HFF-Myc (cell line): Measurements from ENCODE around the gene GPX4.

ENCODE experiments used
- DNase-seq: peaks from one replicate; pipeline ENCODE4 v3.0.0-alpha.2; 2011; ENCODE audit warnings: low read depth; ENCODE audit errors: extremely low read depth
- H3K4me3 ChIP-seq: replicated peaks from 2 replicates; pipeline ENCODE4 v1.5.1; 2011; ENCODE audit warnings: low read depth, mild to moderate bottlenecking, control low read depth, low read length
- TF ChIP-seq, protein P1 (sequence below): IDR thresholded peaks from 2 replicates; pipeline ENCODE4 v1.5.1; 2012; ENCODE audit warnings: mild to moderate bottlenecking, low read depth, low read length, control low read depth; ENCODE audit errors: missing control alignments

GPX4 gene

DNA sequence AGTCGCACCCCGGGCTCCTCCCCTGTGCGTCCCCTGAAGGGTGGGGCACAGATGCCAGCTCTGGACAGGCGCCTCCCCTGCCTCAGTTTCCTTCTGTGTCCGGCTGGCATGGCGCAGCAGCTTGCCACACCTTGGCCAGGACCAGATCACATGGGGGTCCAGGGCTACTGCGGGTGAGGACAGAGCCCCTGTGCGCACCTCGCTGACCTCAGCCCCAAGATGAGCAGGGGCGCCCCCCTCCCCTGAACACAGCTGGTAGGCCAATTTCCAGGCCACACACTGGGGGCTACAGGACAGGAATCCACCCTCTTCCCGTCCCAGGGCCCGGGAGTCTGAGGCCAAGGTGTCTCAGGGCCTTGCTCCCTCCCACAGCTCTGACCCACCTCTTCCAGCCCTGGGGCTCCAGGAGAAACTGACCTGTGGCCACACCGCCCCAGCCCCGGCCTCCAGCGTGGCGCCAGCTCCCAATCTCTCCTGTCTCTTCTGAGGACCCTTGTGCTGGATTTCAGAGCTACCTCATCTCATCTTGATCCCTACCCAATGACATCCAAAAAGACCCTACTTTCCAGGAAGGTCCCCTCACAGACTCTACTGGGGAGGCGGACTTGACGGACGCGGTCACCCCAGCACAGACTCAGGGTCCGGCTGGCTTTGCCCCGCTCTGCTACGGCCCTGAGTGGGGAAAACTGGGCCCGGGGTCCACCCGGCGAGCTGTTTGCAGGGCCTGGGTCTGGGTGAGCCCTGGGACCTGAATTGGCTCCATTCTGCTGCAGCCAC is 42.0 kb downstream of the GPX4 start:
- DNase-seq: no peak
- TF ChIP-seq, protein P1, sequence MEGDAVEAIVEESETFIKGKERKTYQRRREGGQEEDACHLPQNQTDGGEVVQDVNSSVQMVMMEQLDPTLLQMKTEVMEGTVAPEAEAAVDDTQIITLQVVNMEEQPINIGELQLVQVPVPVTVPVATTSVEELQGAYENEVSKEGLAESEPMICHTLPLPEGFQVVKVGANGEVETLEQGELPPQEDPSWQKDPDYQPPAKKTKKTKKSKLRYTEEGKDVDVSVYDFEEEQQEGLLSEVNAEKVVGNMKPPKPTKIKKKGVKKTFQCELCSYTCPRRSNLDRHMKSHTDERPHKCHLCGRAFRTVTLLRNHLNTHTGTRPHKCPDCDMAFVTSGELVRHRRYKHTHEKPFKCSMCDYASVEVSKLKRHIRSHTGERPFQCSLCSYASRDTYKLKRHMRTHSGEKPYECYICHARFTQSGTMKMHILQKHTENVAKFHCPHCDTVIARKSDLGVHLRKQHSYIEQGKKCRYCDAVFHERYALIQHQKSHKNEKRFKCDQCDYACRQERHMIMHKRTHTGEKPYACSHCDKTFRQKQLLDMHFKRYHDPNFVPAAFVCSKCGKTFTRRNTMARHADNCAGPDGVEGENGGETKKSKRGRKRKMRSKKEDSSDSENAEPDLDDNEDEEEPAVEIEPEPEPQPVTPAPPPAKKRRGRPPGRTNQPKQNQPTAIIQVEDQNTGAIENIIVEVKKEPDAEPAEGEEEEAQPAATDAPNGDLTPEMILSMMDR: no peak
- no peak overlapping the region for H3K4me3 ChIP-seq

DNA sequence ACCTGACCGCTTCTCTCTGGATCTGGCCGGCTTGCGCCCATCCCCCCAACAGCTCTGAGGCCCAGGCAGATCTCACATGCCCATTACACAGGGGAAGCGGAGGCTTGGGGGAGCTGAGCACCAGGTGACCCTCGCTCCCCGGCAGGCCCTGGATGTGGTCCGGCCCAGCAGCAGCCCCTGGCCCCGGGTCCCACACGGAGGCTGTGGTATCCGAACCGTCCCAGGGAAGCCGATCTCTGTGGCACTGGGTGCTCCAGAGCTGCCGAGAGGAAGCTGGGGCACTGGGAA is 42.6 kb downstream of the GPX4 start:
- H3K4me3 ChIP-seq: no peak overlapping the region
- TF ChIP-seq, protein P1: no peak
- no peak for DNase-seq

DNA sequence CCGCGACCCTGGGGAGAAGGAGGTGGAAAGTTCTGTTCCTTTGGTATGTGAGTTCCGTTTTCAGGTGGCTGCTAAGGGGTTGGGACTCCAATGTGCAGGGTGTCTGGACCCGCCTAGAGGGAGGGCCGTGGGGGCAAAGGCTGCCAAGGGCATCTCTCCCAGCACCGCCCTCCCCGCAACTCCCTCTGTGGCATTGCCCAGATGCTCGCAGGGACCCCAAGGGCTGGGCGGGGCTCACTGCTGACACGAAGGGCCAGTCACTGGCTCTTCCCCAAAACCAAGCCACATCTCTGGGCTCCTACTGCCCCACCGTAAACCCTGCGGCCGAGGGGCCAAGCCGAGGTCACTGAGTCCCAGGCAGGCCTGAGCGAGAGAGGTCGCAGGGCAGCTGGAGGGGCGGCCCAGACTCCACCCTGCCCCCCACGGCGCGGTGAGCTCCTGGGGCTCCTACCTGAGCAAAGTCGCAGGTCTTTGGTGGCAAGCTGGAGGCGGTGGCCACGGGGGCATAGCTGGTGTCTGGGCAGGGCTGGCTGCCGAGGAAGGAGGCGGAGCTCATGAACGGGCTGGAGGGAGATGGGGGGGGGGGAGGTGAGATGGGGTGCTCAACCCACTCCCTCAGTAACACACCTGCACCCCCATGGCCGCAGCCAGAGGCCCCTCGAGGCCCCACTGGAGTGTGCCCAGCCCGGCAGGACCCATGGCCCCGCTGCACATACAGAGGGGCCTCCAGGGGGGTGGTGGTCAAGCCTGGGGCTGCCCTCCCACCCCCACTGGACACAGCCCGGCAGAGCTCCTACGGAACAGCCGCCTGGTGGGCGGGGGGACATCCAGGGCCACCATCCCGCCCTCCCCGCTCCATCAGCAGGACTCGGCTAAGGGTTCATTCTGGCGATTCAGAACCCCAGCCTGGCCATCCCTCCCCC is 43.3 kb downstream of the GPX4 start:
- TF ChIP-seq, protein P1: no peak
- H3K4me3 ChIP-seq: no peak overlapping the region
- DNase-seq: no peak

DNA sequence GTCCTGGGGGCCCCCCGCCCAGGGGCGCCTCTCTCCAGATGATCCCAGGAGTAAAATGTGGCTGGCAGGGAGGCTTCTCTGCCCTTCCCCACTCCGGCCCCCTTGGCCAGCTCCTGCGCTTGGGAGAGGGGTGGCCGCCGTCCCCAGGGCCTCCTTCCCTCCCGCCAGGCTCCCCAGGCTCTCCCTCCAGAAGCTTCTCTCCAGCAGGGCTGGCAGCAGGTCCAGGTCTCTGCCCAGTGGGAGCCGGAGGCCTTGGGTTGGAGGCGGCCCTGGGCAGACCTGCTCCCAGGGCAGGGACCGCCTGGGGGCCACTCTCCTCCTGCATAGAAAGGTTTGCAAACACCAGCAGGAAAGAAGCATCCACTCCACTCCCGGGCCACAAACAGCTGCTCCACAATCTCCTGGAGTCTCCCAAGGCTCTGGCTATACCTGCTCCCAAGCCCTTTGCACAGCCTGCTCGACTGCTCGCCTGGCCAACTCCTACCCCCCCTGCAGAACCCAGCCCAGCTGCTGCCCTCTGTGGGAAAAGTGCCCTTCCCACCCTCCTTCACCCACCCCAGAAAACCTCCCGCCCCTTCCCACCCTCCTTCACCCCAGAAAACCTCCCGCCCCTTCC is 44.2 kb downstream of the GPX4 start:
- no peak overlapping the region for H3K4me3 ChIP-seq
- no peak for DNase-seq
- TF ChIP-seq, protein P1: no peak

DNA sequence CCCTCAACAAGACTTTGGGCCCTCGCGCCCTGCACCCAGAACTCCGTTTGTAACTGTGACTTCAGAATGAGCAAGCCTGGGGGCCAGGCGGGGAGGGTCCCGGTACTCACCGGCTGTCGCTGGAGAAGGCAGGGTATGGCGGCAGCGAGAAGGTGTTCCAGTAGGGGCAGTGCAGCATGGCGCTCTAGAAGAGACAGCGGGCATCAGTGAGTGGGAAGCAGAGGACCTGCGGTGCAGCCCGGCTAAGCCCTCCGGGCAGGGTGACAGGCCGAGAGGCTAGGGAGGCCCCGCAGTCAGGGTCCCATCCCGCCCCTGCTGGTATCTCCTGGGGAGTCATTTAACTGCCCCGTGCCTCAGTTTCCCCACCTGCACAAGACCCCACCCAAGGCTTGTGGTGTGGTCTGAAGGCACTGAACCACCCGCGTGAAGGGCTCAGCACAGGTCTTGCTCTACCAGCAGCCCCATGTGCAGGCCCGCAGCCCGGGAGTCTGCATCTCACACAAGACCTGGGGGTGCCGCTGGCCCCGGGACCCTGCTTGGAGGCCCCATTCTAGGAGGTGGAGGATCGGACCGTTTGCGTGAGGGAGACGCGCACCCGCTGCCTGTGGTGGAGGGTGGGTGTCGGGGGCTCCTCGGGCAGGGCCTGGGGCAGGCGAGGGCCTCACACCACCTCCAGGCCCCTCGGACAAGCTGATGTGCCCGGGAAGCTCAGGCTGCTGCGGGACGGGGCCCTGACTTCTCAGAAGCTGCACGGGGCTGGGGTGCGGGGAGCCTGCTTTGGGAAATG is 45.7 kb downstream of the GPX4 start:
- no peak overlapping the region for H3K4me3 ChIP-seq
- DNase-seq: no peak
- TF ChIP-seq, protein P1: no peak

DNA sequence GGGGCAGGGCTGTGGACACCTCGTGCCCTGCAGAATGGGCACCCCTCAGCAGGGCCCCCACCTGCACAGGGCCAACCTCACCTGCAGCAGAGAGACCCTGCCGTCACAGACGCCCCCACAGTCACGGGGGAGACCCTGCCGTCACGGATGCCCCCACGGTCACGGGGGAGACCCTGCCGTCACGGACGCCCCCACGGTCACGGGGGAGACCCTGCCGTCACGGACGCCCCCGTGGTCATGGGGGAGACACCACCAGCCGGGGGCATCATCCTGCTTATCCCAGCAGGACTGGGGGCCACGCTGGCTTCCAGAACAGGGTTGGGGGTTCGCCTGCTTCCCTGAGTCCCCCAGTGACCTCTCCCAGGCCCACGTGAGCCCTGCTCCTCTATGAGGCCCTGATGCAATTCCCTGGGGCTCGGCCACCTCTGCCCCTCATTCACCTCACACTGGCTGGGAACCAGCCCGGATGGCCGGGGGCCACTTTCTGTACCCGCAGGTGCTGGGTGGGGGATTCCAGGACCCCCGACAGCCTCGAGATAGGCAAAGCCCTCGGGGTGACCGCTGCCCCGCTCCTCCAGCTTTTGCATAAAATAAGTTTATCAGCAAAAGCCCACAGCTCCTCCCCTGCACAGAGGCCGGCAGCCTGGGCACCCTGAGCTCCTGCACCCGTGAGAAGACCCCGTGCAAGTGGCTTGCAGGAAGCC is 46.7 kb downstream of the GPX4 start:
- TF ChIP-seq, protein P1: no peak
- no peak overlapping the region for H3K4me3 ChIP-seq
- DNase-seq: no peak
